Measurements from ENCODE around the gene NCMAP.

- no peak for TF ChIP-seq POLR2A (IDR thresholded peaks at IDR 0.05)
- no peak for TF ChIP-seq EP300 (IDR thresholded peaks at IDR 0.05)
Observed at GRCh38 chr1:24599265-24599664, 43.4 kb downstream of the NCMAP start.

Data from sigmoid colon (tissue), 4 donors.